NCI-H226 (cell line): ENCODE results near the gene TSPAN3.
A peak's percentile ranks its signal among the peaks of the same experiment; 100 is the strongest.

Experiments used
- DNase-seq: peaks from one replicate; pipeline ENCODE4 v3.0.0-alpha.2; 2015

Gene TSPAN3

GRCh38 chr15:77048135-77048876 lies 22.6 kb downstream of the TSPAN3 start:
- no peak for DNase-seq

- no peak for DNase-seq
Measured at GRCh38 chr15:77046704-77047412, 24.1 kb downstream of the TSPAN3 start.

- DNase-seq: no peak
Measured at GRCh38 chr15:77045985-77046384, 24.9 kb downstream of the TSPAN3 start.

GRCh38 chr15:77044228-77045042 lies 26.5 kb downstream of the TSPAN3 start:
- DNase-seq: no peak

- no peak for DNase-seq
Measured at GRCh38 chr15:77042955-77043920, 27.7 kb downstream of the TSPAN3 start.

- DNase-seq: no peak
Measured at GRCh38 chr15:77042245-77042919, 28.5 kb downstream of the TSPAN3 start.

GRCh38 chr15:77040673-77041072 lies 30.2 kb downstream of the TSPAN3 start:
- DNase-seq: no peak

GRCh38 chr15:77039848-77040247 lies 31.1 kb downstream of the TSPAN3 start:
- no peak for DNase-seq

GRCh38 chr15:77039217-77039533 lies 31.7 kb downstream of the TSPAN3 start:
- no peak for DNase-seq

GRCh38 chr15:77038312-77039216 lies 32.3 kb downstream of the TSPAN3 start:
- no peak for DNase-seq

- no peak for DNase-seq
Measured at GRCh38 chr15:77037388-77038209, 33.3 kb downstream of the TSPAN3 start.

GRCh38 chr15:77036537-77037387 lies 34.1 kb downstream of the TSPAN3 start:
- DNase-seq: no peak

GRCh38 chr15:77035999-77036471 lies 34.9 kb downstream of the TSPAN3 start:
- no peak for DNase-seq

GRCh38 chr15:77035584-77035983 lies 35.3 kb downstream of the TSPAN3 start:
- no peak for DNase-seq

- DNase-seq: peak; percentile 36
Measured at GRCh38 chr15:77034695-77035489, 36.0 kb downstream of the TSPAN3 start.

GRCh38 chr15:77033729-77034671 lies 36.9 kb downstream of the TSPAN3 start:
- no peak for DNase-seq

- DNase-seq: no peak
Measured at GRCh38 chr15:77033417-77033728, 37.5 kb downstream of the TSPAN3 start.
